Left colon (tissue), 2 donors: Measurements from ENCODE around the gene PGS1. TPM values are rescaled to one million over a fixed set of nuclear protein-coding genes. Genes with fewer than 3 reads are reported as not detected.

ENCODE experiments used
- ATAC-seq: fragments of 200-7000 bp; cut with Tn5 transposase; one replicate; pipeline ENCODE4 v1.9.1; 2020; ENCODE audit warnings: mild to moderate bottlenecking, moderate library complexity
- DNase-seq, 2 donors: peaks; one replicate each; pipeline ENCODE4 v3.0.0-alpha.2; 2020
- intact Hi-C, 2 donors: fragments of 100-400 bp; cut with DNase I in 1 of 2; cut with micrococcal nuclease in 1 of 2; formaldehyde crosslinking; loops; one replicate each; pipeline versions ENCODE4 v1.11.2 to v1.14.0; 2022; cut with DNase I, micrococcal nuclease
- total RNA-seq, 2 donors: library from RNA; stranded (reverse); fragmentation: NEBNext Ultra II Directional; extraction: Animal tissue kit (Norgen Biotek cat#: 25700); gene quantifications; one replicate each; pipeline ENCODE4 v1.2.1, GENCODE V29; 2021
- donor health status: DM: no; HTN: no; CAD: no.
- donor health status: DM: yes; HTN: yes; CAD: no.

The PGS1 gene
- total RNA-seq, 2 donors from 2014 or later = 37.6 to 44.5 TPM

DNA sequence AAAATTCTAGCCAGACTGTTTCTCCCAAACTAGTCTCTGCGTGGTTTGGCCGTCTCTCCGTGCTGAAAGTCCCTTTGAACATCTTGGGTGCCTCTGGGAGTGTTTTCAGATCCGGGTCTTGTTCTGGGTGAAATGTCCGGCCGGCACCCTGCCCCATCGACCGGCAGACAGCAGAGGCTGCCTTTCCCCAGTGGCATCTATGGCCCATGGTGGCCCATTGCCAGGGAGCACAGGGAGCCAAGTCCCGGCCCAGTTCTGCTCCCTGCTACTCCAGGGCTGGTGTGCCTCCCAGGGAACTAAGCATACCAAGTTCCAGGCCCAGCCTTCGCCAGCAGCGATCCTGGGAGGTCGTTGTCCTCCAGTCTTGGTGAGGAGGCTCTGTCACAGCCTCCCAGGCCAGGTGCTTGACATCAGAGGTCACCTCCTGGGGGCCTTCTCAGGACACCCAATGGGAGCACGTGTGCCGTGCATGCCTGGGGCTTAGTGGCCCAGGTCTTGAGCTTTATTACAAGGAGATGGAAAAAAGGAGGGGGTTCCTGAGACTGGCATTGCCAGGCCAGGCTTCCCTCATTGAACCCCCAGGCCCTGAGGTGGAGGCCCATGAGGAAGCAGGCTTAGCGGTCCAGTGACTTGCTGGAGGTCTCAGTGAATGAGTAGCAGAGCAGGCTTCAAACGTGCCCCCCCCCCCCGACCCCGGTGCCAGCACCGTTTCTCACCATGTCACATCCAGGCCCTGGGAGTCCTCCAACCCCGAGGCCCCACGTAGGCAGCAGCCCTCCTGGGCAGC lies 54.0 kb downstream of the PGS1 start:
- ATAC-seq (peak; percentile 5), DNase-seq (no peak)
- intact Hi-C loops = no loop called here

DNA sequence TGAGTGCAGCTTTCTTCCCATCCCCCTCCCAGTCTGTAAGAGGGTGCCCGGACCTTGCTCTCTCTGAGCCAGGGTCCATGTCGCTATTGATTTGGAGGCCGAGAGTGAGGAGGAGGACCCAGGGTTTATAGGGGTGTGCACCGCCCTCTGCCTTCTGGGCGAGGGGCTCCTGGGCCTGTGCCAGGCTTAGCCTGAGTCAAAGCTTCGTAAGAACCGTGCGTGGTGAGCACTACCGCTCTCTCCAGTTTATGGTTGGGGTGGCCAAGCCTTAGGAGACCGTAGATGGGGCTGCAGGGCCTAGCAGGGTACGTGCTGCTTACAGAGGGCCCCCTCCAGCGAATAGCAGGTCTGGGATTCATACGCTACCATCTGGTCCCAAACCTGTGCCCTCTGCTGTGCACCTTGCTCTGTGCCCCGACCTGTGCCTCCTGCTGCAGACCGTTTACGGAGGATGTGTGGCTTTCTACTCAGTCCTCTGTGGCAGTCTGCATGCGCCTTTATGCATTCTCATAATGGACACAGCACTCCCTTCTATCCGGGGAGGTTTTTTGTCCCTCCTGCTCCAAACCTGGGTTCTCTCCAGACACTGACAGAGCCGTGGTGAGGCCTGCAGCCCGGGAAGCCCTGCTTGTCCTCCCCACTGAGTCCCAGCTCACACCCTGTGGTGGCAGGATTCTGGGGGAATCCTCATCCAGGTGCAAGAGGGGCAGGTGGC lies 54.7 kb downstream of the PGS1 start:
- intact Hi-C loops = no loop called here
- DNase-seq (no peak), ATAC-seq (peak; percentile 12)

DNA sequence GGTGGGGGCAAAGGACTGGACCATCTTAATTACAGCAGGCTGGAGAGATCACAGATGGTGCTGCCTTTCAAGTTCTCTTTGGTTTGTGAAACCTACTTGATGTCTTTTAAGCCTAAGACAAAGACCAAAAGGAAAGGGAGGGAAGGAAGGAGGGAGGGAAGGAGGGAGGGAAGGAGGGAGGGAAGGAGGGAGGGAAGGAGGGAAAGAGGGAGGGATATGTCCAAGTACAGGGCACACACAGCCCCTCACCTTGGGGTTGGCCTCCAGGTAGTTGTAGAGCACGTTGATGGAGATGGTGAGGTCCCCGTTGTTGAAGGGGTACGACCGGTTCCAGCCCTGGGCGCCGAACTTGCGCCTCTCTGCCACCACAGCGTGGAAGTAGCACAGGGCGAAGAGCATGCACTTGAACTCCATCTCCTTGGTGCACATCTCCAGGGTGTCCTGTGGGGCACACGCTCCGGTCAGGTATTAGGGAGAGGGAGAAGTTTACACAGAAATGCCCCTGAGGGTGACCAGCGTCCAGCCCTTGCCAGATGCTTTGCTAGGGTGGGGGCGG lies 55.4 kb downstream of the PGS1 start:
- DNase-seq (no peak), ATAC-seq (peak; percentile 12)
- intact Hi-C loops = no loop called here

DNA sequence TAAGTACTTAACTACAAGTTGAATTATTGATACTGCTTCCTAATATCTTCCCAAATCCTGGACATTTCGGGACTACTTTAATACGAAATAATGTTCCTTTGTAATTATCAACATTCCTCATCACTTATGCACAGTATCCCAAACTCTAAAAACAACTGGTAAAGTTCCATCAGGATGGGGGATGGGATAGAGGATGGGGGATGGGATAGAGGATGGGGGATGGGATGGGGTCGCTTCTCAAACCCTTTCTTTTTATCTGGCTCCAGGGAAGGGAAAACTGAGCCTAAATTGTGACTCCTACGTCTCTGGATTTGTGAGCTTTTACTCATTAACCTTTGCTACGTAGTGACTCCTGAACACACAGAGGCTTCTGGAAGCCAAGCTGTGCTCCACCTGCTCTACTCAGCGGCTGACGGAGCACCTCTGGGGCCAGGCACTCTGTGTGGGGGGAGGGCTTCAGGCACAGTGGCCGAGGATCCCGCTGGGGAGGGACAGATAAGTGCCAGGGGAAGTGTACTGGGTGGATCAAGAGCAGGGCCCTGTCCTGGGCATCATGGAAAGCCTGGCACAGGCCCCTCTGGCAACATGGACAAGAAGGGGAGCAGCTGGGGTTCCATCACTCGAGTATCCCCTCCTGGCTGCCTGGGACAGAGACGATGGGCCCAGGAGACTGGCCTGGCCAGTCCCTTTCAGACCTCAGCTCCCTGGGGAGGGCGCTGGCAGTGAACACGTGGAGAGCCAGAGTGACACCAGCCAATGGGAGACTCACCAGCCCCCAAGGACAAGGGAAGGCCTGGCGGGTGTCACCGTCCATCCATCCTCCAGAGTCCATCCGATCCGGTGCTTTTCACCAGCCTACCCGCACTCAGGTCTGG lies 56.2 kb downstream of the PGS1 start:
- ATAC-seq (peak; percentile 3), DNase-seq (no peak)
- intact Hi-C loops = no loop called here

DNA sequence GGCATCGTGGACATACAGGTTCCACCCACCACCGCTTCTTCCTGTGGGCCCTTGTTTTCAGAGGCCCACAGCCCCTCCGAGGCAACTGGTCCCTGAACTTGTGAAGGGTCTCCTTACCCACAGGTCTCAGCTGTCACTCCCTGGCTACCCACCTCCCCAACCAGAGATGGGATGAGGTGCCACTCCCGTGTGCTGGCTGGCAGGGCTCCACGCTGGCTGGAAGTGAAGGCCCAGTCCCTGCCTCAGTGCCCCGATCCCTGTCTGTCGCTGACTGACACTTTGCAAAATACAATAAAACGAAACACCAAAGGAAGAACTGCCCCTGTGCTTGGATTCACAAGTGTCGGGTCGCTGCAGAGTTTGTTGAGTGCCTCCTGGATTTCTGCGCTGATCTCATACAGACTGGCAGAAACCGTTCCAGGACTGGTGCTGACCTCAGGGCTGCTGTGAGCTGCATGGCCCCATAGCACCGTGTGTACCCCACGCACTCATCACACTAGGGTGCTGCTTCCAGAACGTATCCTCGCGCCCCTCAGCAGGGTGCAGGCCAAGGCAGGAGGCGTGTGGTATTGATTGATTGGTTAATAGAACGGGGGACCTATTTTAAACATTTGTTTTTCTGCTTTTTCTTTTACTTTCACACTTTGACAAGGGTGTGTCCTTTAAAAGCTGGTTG lies 57.0 kb downstream of the PGS1 start:
- ATAC-seq = no peak
- intact Hi-C loops = no loop called here
- no peak for DNase-seq

DNA sequence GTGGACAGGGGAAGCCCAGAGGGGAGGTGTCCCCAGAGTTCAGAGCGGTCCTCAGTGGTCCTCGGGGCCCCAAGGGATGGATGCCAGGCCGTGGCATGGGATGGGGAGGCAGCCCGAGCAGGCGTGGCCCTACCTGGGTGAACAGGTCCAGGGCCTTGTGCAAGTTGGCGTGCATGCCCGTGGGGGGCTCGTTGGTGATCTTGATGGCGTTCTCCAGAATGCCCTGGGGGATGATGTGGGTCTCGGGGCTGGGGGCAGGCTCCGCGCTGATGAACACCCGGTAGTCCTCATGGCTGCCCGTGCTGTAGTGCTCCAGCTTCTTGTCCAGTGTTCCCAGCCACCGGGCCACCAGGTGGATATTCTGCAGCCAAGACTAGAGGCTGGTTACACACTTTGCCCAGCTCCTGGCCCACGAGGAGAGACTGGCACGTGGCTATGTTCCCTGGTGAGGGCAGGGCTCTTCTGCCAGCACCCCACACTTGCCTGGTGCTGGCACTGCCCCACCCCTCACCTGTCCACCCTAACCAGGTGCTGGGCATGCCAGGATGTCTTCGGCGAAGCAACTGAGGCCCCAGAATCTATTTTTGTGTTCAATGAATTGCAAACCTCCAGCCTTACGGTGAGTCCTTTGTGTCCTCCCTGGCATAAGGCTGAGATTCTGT lies 59.2 kb downstream of the PGS1 start:
- no peak for ATAC-seq
- no peak for DNase-seq
- intact Hi-C loops = no loop called here

DNA sequence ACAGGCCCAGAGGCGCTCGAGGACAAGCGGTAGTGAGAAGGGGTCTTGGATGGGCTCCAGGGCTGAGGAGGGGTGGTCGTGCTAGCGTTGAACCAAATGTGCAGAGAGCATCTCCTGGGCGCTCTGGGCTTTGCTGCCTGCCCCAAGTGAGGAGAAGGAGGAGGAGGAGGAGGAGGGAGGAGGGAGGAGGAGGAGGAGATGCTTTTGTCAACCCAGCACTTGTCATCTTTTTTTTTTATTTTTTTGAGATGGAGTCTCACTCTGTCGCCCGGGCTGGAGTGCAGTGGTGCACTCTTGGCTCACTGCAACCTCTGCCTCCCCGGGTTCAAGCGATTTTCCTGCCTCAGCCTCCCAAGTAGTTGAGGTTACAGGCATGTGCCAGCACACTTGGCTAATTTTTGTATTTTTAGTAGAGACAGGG lies 59.8 kb downstream of the PGS1 start:
- ATAC-seq (no peak), DNase-seq (no peak)
- intact Hi-C loops = no loop called here

DNA sequence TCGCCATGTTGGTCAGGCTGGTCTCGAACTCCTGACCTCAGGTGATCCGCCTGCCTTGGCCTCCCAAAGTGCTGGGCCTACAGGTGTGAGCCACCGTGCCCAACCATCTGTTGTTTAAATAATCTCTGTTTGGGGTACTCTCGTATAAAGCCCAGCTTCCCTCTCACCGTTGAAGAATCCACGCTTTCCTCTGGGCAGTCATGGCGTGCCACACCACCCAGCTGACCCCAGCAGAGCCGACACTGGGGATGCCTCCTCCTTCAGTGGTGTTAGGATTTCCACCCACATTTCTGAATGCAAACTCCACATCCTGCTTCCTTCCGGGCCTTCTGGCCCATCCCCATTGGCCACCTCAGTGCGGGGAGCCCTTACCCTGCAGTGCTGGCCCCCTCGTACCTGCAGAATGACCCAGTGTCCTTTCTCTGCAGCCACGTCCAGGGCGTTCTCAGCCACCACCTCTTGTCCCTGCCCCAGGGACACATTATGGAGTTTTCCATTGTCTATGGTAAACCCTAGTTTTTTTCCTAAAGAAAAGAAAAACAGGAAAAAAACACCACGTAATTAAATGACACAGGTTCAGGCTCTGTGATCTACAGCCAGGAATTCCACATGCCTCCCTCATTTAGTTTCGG lies 60.4 kb downstream of the PGS1 start:
- ATAC-seq = no peak
- no peak for DNase-seq
- intact Hi-C loops = no loop called here

DNA sequence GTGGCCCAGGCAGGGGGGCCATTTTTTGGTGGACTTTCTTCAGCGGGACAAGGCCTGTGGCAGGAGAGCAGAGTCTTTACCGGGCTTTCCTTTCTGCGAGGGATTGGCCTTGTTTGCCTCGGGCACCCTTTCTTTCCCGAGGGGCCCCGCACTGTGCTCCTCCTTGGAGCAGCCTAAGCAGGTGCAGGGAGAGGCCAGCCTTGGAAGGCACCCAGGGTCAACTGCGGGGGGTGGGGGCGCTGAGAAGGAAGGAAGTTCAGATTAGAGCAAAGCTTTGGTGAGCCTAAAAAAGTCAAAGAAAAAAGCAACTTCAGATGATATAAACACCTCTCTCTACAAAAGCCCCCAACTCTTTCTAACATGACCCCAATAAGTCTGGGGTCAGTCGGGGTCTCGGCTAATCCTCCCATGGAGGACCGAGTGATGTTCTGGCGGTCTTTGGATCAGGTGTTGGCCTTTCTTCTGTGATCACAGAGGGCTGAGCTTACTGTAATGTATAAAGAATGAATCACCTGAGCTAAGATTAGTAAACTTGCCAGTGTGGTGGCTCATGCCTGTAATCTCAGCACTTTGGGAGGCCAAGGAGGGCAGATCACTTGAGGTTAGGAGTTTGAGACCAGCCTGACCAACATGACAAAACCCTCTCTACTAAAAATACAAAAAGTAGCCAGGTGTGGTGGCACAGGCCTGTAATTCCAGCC lies 63.0 kb downstream of the PGS1 start:
- intact Hi-C loops = no loop called here
- DNase-seq = no peak
- ATAC-seq = no peak

DNA sequence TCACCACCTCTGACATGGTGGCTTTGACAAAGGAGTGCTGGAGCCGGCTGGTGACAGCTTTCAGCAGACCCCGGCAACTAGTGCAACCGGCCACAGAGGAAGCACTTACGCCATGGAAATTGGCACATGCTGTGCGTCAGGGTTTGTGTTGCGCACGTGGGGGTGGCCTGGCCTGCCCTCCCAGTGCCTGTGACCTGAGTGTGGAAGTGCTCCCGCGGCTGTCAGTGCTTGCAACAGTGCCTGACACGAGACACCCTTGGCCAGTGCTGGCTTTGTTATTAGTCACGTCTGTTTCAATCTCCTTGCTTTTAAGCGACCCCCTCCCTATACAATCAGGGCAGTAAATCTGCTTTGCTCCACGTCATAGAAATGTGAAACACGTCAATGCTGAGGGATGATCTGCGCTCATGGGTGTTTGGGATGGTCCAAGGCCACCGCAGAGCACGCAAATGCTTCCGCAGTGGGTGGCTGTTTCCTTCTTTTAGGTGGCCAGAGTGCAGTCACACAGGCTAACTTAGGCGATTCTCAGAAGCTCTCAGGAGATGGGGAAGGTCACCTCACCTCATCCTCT lies 64.3 kb downstream of the PGS1 start:
- peak; percentile 27 to 74 for DNase-seq
- peak; percentile 26 for ATAC-seq
- intact Hi-C loops = no loop called here

DNA sequence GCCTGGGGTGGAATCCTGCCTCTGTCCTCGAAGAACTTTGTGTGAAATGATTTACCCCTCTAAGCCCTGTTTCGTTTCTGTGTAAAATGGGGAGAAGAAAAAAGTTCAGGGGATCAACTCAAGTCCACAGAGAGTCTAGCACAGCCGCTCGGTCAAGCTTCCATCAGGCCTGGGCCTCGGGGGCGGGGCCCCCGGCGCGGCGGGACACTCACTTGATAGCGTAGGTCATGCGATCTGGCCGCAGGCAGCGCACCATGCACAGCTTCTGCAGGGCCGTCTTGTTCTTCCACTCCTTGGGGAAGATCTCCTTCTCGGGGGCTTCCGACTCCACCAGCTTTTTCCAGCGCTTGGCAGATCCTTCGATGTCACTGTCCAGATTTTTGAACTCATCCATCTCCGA lies 65.9 kb downstream of the PGS1 start:
- ATAC-seq (no peak), DNase-seq (no peak)
- intact Hi-C loops = no loop called here

DNA sequence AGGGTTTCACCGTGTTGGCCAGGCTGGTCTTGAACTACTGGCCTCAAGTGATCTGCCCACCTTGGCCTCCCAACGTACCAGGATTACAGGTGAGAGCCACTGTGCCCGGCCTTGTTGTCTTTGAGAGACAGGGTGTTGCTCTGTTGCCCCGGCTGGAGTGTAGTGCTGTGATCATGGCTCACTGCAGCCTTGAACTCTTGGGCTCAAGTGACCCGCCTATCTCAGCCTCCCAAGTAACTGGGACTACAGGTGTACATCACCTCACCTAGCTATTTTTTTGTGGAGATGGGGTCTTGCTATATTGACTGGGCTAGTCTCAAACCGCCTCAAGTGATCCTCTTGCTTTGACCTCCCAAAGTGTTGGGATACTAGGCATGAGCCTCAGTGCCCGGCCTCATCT lies 68.4 kb downstream of the PGS1 start:
- no peak for ATAC-seq
- DNase-seq = no peak
- intact Hi-C loops = no loop called here

DNA sequence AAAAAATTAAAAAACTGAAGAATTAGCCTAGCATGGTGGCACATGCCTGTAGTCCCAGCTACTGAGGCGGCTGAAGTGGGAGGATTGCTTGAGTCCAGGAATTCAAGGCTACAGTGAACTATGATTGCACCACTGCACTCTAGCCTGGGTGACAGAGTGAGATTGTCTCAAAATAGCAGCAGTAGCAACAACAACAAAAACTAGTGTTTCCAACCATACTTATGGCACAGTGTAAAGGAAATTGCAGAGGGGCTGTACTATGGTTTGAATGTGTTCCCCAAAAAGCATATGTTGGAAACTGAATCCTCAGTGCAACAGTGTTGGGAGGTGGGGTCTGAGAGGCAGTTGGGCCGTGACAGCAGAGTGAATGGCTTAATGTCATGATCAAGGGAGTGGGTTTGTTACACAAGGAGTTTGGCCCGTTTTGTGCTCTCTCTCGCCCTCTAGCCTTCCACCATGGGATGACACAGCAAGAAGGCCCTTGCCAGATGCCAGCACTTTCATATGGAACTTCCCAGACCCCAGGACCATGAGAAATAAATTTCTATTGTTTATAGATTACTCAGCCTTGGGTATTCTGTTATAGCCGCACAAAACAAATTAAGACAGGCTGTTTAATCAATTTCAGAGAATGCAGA lies 70.0 kb downstream of the PGS1 start:
- DNase-seq (no peak), ATAC-seq (no peak)
- intact Hi-C loops = no loop called here

DNA sequence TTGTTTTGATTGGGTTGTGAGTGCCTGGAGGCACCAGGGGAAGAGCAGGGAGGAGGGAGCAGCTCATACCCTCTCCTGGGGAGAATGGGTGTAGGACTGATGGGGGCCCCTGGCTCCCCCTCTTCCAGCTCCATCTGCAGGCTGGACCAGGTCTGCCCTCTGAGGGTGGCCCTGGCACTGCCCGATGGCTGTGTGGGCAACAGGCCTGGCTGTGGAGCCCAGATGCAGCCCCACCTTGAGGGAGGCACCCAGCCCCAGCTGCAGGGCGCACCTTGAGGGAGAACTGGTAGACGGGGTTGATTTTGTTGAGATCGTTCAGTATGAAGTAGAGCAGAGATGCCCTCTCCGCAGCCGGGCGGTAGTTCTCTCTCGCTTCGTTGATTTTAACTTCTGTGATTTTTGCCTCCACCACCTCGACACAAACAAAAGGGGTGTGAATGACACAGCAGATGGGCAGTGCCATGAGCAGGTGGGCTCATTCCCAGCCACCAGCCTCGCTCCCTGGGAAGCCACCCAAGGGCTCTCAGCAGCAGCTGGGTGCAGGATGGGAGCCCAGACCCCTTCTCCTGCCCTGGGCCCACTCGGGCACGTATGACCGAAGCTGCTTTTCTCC lies 71.6 kb downstream of the PGS1 start:
- DNase-seq (no peak), ATAC-seq (no peak)
- intact Hi-C loops = no loop called here

DNA sequence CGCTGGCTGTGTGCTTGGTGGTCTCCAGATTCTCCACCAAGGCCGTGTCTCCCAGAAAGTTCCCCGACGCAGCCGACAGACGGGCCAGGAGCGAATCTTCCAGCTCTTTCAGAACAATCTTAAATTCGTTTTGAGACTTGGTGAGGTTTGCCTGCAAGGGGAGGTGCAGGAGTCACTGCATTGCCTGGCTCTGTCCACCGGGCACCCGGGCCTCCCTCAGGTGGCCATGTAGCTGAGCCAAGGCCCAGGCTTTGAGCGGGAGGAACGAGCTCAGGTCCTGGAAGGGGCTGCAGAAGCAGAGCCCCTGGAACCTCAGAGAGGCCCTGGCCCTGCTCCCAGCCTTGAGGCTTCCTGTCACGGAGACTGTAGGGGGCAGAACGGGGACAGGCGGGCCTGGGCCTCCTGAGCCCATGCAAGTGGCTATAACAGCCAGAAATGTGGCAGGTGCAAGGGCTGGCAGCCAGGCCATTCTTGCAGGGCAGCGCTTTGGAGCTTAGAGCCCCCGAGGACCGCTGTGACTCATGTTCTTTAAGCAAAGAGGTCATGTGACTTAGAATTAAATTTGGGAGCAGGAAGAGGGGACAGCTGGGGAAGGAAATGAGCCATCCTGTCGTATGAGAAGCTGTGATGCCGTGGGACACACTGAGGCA lies 72.4 kb downstream of the PGS1 start:
- ATAC-seq = no peak
- intact Hi-C loops = no loop called here
- DNase-seq = no peak

DNA sequence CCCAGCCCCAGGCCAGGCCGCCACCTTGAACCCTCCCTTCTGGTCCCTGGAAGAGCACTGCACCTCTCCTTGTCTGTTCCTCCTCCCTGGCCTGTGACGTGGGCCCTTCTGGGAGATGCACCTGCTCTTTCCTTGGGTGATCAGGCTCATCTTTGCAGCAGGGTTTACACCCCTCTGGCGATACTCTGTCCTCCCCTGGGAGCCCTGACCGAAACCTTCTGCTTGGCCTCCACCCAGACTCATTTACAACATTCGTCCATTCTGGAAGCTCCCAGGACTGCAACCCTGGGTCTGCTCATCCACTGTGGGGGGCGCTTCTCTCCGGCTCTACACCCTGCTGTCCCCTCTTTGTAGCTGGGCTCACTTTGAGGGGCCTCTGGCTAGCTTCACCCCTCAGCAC lies 73.3 kb downstream of the PGS1 start:
- intact Hi-C loops = no loop called here
- ATAC-seq (no peak), DNase-seq (no peak)
